ENCODE data around the gene COL25A1. TPM values are rescaled to one million over a fixed set of nuclear protein-coding genes. Genes with fewer than 3 reads are reported as not detected.

COL25A1 gene
- total and polyA plus RNA-seq, 4 donors: 0.61 to 4.4 (median 2.1) TPM

- no peaks in the 10 kb centered on the region for H3K27me3 ChIP-seq (ENCODE audit: control insufficient read depth in 4 of 4, insufficient read depth in 4 of 4, low read length in 3 of 4)
- DNase-seq (ENCODE audit: low spot score): no peak
- no peak overlapping the region for H3K27ac ChIP-seq (ENCODE audit: low read depth in 1 of 2, low read length in 2 of 2)
- no peaks in the 10 kb centered on the region for H3K9me3 ChIP-seq (ENCODE audit: control insufficient read depth in 4 of 4, low read length in 3 of 4)
- no peak overlapping the region for H3K9ac ChIP-seq (ENCODE audit: low read depth in 1 of 2, low read length in 2 of 2)
- no peaks in the 10 kb centered on the region for H3K4me1 ChIP-seq (ENCODE audit: control insufficient read depth in 4 of 4, insufficient read depth in 4 of 4, low read length in 3 of 4)
- H3K36me3 ChIP-seq (ENCODE audit: control insufficient read depth in 4 of 4, insufficient read depth in 3 of 4, low read depth in 1 of 4, low read length in 3 of 4): no peaks in the 10 kb centered on the region
- H3K4me3 ChIP-seq (ENCODE audit: low read depth in 1 of 3, low read length in 3 of 3): no peak overlapping the region
- TF ChIP-seq YY1 (IDR thresholded peaks at IDR 0.05) (no peak), GABPA (IDR thresholded peaks at IDR 0.05 in 1 of 2, conservative IDR thresholded peaks at IDR 0.05 in 1 of 2) (no peak), NR2F2 (IDR thresholded peaks at IDR 0.05) (no peak), HNF4A (conservative IDR thresholded peaks at IDR 0.05) (no peak)
- WGBS: 91% methylated on average over 3 of the region's 3 CpGs
These were observed 291.0 kb downstream of the COL25A1 start for GRCh38 chr4:109011241-109012026.

- Histone ChIP-seq H3K4me3 (ENCODE audit: low read depth in 1 of 3, low read length in 3 of 3) (no peak overlapping the region), H3K9ac (ENCODE audit: low read depth in 1 of 2, low read length in 2 of 2) (no peak overlapping the region), H3K36me3 (ENCODE audit: control insufficient read depth in 4 of 4, insufficient read depth in 3 of 4, low read depth in 1 of 4, low read length in 3 of 4) (no peaks in the 10 kb centered on the region), H3K27ac (ENCODE audit: low read depth in 1 of 2, low read length in 2 of 2) (no peak overlapping the region), H3K27me3 (ENCODE audit: control insufficient read depth in 4 of 4, insufficient read depth in 4 of 4, low read length in 3 of 4) (no peaks in the 10 kb centered on the region), H3K4me1 (ENCODE audit: control insufficient read depth in 4 of 4, insufficient read depth in 4 of 4, low read length in 3 of 4) (no peaks in the 10 kb centered on the region), H3K9me3 (ENCODE audit: control insufficient read depth in 4 of 4, low read length in 3 of 4) (no peaks in the 10 kb centered on the region)
- TF ChIP-seq FOXA1 (IDR thresholded peaks at IDR 0.05): no peak
- no peak for TF ChIP-seq FOXA2 (IDR thresholded peaks at IDR 0.05)
- TF ChIP-seq GABPA (IDR thresholded peaks at IDR 0.05 in 1 of 2, conservative IDR thresholded peaks at IDR 0.05 in 1 of 2): no peak
- no peak for TF ChIP-seq ZBTB33 (IDR thresholded peaks at IDR 0.05)
- TF ChIP-seq RAD21 (IDR thresholded peaks at IDR 0.05): no peak
- no peak for TF ChIP-seq HNF4A (conservative IDR thresholded peaks at IDR 0.05)
- no peak for TF ChIP-seq MAX (IDR thresholded peaks at IDR 0.05)
- TF ChIP-seq NR2F2 (IDR thresholded peaks at IDR 0.05): no peak
- no peak for TF ChIP-seq EGR1 (IDR thresholded peaks at IDR 0.05; ENCODE audit: low read depth in 2 of 2)
- no peak for TF ChIP-seq YY1 (IDR thresholded peaks at IDR 0.05)
- no peak for TF ChIP-seq RXRA (IDR thresholded peaks at IDR 0.05)
- TF ChIP-seq JUND (IDR thresholded peaks at IDR 0.05): no peak
- no peak for TF ChIP-seq CTCF (IDR thresholded peaks at IDR 0.05; ENCODE audit: low read depth, low read length, missing input control)
- WGBS: 62% methylated on average over 2 of the region's 2 CpGs
- no peak for DNase-seq (ENCODE audit: low spot score)
These were observed 291.9 kb downstream of the COL25A1 start for GRCh38 chr4:109010521-109010920.

- Histone ChIP-seq H3K4me1 (ENCODE audit: control insufficient read depth in 4 of 4, insufficient read depth in 4 of 4, low read length in 3 of 4) (no peaks in the 10 kb centered on the region), H3K4me3 (ENCODE audit: low read depth in 1 of 3, low read length in 3 of 3) (no peak overlapping the region), H3K27ac (ENCODE audit: low read depth in 1 of 2, low read length in 2 of 2) (no peak overlapping the region), H3K27me3 (ENCODE audit: control insufficient read depth in 4 of 4, insufficient read depth in 4 of 4, low read length in 3 of 4) (no peaks in the 10 kb centered on the region), H3K9ac (ENCODE audit: low read depth in 1 of 2, low read length in 2 of 2) (no peak overlapping the region), H3K36me3 (ENCODE audit: control insufficient read depth in 4 of 4, insufficient read depth in 3 of 4, low read depth in 1 of 4, low read length in 3 of 4) (no peaks in the 10 kb centered on the region), H3K9me3 (ENCODE audit: control insufficient read depth in 4 of 4, low read length in 3 of 4) (no peaks in the 10 kb centered on the region)
- WGBS: 39% methylated on average over 1 of the region's 1 CpG
- DNase-seq (ENCODE audit: low spot score): no peak
- TF ChIP-seq RAD21 (IDR thresholded peaks at IDR 0.05) (no peak), ATF3 (IDR thresholded peaks at IDR 0.05) (no peak), HNF4A (conservative IDR thresholded peaks at IDR 0.05) (no peak), EGR1 (IDR thresholded peaks at IDR 0.05; ENCODE audit: low read depth in 2 of 2) (no peak), REST (IDR thresholded peaks at IDR 0.05) (no peak), CTCF (IDR thresholded peaks at IDR 0.05; ENCODE audit: low read depth, low read length, missing input control) (no peak), NR2F2 (IDR thresholded peaks at IDR 0.05) (no peak), MAX (IDR thresholded peaks at IDR 0.05) (no peak), YY1 (IDR thresholded peaks at IDR 0.05) (no peak), FOXA2 (IDR thresholded peaks at IDR 0.05) (no peak)
These were observed 292.5 kb downstream of the COL25A1 start for GRCh38 chr4:109009909-109010308.
